ENCODE results near the gene SERPINA10.

The SERPINA10 gene

DNA sequence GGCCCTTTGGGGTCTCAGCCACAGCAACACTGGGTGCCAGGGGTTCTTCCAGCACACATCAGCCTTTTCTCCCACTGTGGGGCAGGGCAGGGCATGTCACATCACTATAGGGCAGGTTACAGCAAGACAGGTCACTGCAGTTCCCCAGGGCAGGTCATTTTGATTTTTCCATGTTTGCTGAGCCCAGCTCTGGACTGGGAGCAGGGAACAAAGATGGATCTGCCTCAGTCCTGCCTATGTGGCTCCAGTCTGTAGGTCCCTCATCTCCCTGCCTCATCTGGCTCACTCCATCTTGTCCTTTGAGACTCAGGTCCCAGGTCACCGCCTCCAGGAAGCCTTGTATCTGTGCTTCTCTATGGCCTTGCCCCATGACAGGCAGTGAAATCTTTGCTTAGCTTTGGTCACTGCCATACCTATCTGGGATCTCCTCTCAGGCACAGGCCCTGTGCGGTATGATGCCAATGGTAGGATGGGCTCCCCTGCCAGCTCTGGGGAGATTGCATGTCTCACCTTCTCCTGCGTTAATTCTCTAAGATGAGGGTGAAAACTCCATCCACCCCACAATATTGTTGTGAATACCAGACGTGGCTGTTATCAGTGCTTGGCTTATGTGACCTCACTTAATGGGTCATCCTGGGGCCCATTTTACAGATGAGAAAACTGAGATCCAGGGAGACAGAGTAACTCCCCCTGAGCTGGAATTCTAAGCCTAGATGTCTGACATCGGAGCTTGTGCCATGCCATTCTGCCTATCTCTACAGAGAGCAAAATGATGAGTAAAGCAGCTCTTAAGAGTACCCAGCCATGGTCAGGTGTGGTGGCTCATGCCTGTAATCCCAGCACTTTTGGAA, 28.6 kb upstream of the SERPINA10 start:
- Mint-ChIP-seq H3K4me1 (no peaks in the 10 kb centered on the region), H3K36me3 (no peaks in the 10 kb centered on the region), H3K9me3 (no peaks in the 10 kb centered on the region), H3K4me3 (no peak overlapping the region), H3K27me3 (peaks cover 4% of the 10 kb centered on the region), H3K27ac (no peak overlapping the region)

DNA sequence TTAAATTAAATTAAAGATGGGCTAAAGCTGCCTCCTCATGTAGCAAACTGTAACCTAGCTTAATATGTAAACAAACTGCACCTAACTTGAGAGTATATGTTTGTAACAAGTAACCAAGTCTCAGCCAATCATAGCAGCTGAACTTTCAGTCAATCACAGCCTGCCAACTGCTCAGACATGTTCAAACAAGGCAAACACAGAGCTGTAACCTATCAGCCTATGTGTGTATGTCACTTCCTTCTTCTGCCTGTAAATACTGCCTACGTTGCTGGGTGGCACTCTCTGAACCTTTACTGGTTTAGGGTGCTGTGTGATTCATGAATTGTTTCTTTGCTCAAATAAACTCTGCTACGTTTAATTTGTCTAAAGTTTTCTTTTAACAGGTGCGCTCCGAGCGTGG, 27.2 kb upstream of the SERPINA10 start:
- Mint-ChIP-seq H3K27me3 (peaks cover 4% of the 10 kb centered on the region), H3K4me1 (no peaks in the 10 kb centered on the region), H3K36me3 (no peaks in the 10 kb centered on the region), H3K4me3 (no peak overlapping the region), H3K9me3 (no peaks in the 10 kb centered on the region), H3K27ac (no peak overlapping the region)

DNA sequence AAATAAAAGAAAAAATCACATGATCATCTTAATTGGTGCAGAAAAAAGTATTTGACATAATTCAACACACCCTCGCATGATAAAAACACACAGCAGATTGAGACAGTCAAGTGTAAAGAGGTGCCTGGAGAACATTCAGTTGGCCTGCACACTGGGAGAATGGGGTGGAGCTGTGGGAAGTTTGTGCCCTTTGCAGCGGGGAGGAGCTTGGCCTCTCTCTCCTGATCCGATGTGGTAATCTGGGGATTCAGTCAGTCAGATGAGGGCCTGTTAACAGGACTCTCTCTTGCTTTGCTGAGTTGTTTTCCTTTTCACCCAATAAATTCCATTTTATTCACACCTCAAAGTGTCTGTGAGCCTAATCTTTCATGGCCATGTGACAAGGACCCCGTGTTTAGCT, 24.2 kb upstream of the SERPINA10 start:
- Mint-ChIP-seq H3K36me3 (no peaks in the 10 kb centered on the region), H3K27ac (no peak overlapping the region)

GRCh38 chr14:94316692-94317091, 23.6 kb upstream of the SERPINA10 start:
- Mint-ChIP-seq H3K27me3 (peaks cover 3% of the 10 kb centered on the region), H3K9me3 (no peaks in the 10 kb centered on the region), H3K4me3 (no peak overlapping the region), H3K36me3 (no peaks in the 10 kb centered on the region), H3K27ac (no peak overlapping the region), H3K4me1 (no peaks in the 10 kb centered on the region)

More for the DNA sequence above, 24.2 kb upstream of the SERPINA10 start:
- Mint-ChIP-seq H3K4me1 (no peaks in the 10 kb centered on the region), H3K27me3 (peaks cover 4% of the 10 kb centered on the region), H3K4me3 (no peak overlapping the region), H3K9me3 (no peaks in the 10 kb centered on the region)

DNA sequence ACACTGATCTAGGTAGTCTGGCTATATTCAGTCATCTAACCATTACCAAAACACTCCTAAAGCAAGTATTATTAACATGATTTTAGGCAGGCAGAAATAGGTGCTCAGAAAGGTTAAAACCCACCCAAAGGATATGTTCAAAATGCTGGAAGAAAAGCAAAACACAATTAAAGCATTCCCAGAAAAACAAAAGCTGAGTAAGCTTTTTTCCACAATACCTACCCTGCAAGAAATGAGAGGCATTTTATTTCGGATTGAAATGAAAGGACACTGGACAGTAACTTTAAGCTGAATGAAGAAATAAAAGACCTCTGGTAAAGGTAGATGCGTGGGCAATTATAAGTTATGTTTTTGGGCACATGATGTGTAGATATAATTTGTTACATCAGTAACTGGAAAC, 21.8 kb upstream of the SERPINA10 start:
- no peaks in the 10 kb centered on the region for H3K36me3 Mint-ChIP-seq
- H3K27ac Mint-ChIP-seq, result no peak overlapping the region
- H3K9me3 Mint-ChIP-seq, result no peaks in the 10 kb centered on the region
- H3K4me1 Mint-ChIP-seq, result no peaks in the 10 kb centered on the region
- peaks cover 1% of the 10 kb centered on the region for H3K27me3 Mint-ChIP-seq
- no peak overlapping the region for H3K4me3 Mint-ChIP-seq

GRCh38 chr14:94313991-94314655, 21.1 kb upstream of the SERPINA10 start:
- Mint-ChIP-seq H3K27ac (no peak overlapping the region), H3K9me3 (peaks cover 2% of the 10 kb centered on the region), H3K27me3 (peaks cover 1% of the 10 kb centered on the region), H3K36me3 (no peaks in the 10 kb centered on the region), H3K4me3 (no peak overlapping the region), H3K4me1 (no peaks in the 10 kb centered on the region)

- H3K36me3 Mint-ChIP-seq, result no peaks in the 10 kb centered on the region
- peaks cover 11% of the 10 kb centered on the region for H3K9me3 Mint-ChIP-seq
- H3K4me1 Mint-ChIP-seq, result no peaks in the 10 kb centered on the region
- H3K27me3 Mint-ChIP-seq, result peaks cover 1% of the 10 kb centered on the region
- no peak overlapping the region for H3K4me3 Mint-ChIP-seq
- no peak overlapping the region for H3K27ac Mint-ChIP-seq
Measured at GRCh38 chr14:94312481-94313246, 19.6 kb upstream of the SERPINA10 start.

- no peak overlapping the region for H3K27ac Mint-ChIP-seq
- H3K4me3 Mint-ChIP-seq, result no peak overlapping the region
- H3K4me1 Mint-ChIP-seq, result no peaks in the 10 kb centered on the region
- no peaks in the 10 kb centered on the region for H3K36me3 Mint-ChIP-seq
- H3K9me3 Mint-ChIP-seq, result peaks cover 16% of the 10 kb centered on the region
- peaks cover 2% of the 10 kb centered on the region for H3K27me3 Mint-ChIP-seq
Measured at GRCh38 chr14:94310248-94310647, 17.2 kb upstream of the SERPINA10 start.

GRCh38 chr14:94309721-94310120, 16.7 kb upstream of the SERPINA10 start:
- H3K36me3 Mint-ChIP-seq, result no peaks in the 10 kb centered on the region

DNA sequence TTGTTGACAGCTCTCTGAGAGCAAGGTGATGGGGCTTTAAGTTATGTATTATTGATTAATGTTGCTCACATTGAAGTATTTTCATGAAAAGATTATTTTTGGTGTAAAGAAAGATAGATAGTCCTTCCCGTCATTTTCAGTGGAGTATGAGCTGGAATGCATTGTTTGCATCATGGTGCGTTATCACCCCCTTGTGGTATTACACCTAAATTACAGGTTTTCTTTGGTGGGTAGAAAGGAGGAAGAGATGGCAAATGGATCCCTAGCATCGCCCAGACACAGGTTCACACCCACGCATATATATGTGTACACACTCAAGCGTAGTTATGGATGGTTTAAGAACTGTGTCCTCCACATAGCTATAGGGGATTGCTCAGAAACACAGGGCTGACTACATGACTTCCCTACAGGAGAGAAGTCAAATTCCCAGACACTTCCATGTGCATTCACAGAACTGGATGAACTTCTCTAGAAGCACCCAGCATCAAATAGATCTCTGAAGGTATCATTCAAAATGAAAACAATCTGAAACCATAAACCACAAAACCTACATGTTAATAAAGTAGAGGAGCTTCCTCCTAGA, 14.4 kb upstream of the SERPINA10 start:
- H3K36me3 Mint-ChIP-seq, result no peaks in the 10 kb centered on the region
- H3K4me1 Mint-ChIP-seq, result no peaks in the 10 kb centered on the region
- H3K4me3 Mint-ChIP-seq, result no peak overlapping the region
- H3K27me3 Mint-ChIP-seq, result peaks cover 2% of the 10 kb centered on the region
- no peak overlapping the region for H3K27ac Mint-ChIP-seq
- H3K9me3 Mint-ChIP-seq, result peaks cover 16% of the 10 kb centered on the region

More at GRCh38 chr14:94309721-94310120, 16.7 kb upstream of the SERPINA10 start:
- Mint-ChIP-seq H3K4me1 (no peaks in the 10 kb centered on the region), H3K27ac (no peak overlapping the region), H3K27me3 (peaks cover 2% of the 10 kb centered on the region), H3K4me3 (no peak overlapping the region), H3K9me3 (peaks cover 16% of the 10 kb centered on the region)

DNA sequence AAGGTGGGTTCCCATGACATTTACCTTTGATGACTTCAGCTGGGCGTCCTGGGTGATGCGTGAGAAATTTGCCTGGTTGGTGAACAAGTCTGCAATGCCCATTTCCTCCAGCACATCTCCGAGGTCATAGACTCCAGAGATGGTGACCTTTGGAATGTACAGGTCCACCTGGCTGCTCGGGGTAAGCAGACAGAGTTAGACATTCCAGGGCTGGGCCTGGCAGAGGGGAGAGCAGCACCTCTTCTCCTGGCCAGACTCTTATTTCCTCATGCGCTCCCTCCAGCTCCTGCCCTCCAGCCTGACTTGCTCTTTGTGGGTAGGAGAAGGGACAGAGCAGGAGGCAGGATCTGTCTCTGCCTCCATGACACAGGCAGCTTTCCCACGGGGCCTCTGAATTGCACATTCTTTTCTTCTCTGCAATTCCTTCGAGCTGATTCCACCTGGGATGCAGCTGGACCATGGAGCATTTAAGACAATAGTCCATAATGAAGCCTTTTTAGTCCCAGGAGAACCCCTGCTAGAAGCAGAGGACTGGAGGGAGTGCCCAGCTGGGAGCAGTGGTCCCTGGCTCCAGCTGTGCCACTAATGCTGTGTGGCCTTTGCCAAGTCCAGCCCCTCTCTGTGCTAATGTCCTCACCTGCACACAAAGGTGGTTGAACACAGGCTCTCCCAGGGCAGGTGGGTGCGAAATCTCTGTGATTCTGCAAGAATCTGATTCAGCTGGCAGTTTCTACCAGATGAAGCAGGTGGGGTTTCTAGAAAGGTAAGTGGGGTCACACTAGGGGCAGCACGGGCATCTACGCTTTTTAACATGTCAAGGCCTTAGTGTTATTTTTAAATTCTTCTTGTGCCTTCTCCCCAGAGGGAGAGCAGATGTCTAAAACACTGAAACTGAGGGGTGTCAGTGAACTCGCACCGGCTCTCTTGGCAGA, 13.2 kb upstream of the SERPINA10 start:
- Mint-ChIP-seq H3K9me3 (peaks cover 16% of the 10 kb centered on the region), H3K27ac (no peak overlapping the region), H3K27me3 (peaks cover 2% of the 10 kb centered on the region), H3K4me3 (no peak overlapping the region), H3K4me1 (no peaks in the 10 kb centered on the region), H3K36me3 (no peaks in the 10 kb centered on the region)

DNA sequence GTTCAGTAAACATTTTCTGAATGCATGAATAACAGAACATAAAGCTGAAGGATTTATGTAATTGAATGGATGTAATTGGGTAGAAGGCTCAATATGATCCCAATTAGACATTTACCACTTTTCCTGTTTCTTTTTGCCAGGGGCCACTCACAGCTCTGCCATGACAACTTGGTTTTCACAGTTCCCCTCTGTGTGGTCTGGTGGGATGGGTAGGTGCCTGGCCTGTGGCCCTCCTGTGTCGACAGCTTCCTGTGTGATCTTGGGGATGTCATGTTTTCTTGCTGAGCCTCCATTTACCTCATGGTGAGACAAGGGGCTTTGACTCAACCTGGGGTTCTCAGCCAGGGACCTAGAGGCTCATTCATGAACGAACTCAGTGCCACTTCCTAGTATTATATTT, 12.6 kb upstream of the SERPINA10 start:
- H3K4me3 Mint-ChIP-seq, result no peak overlapping the region
- H3K9me3 Mint-ChIP-seq, result peaks cover 16% of the 10 kb centered on the region
- H3K4me1 Mint-ChIP-seq, result no peaks in the 10 kb centered on the region
- H3K27ac Mint-ChIP-seq, result no peak overlapping the region
- H3K27me3 Mint-ChIP-seq, result peaks cover 2% of the 10 kb centered on the region
- H3K36me3 Mint-ChIP-seq, result no peaks in the 10 kb centered on the region

GRCh38 chr14:94304243-94304642, 11.2 kb upstream of the SERPINA10 start:
- H3K4me1 Mint-ChIP-seq, result no peaks in the 10 kb centered on the region
- H3K4me3 Mint-ChIP-seq, result no peak overlapping the region
- no peaks in the 10 kb centered on the region for H3K36me3 Mint-ChIP-seq
- peaks cover 2% of the 10 kb centered on the region for H3K27me3 Mint-ChIP-seq
- H3K27ac Mint-ChIP-seq, result no peak overlapping the region
- H3K9me3 Mint-ChIP-seq, result peaks cover 15% of the 10 kb centered on the region

GRCh38 chr14:94303111-94303510, 10.0 kb upstream of the SERPINA10 start:
- Mint-ChIP-seq H3K27ac (no peak overlapping the region), H3K4me1 (no peaks in the 10 kb centered on the region), H3K27me3 (peaks cover 7% of the 10 kb centered on the region), H3K9me3 (peaks cover 9% of the 10 kb centered on the region), H3K36me3 (no peaks in the 10 kb centered on the region), H3K4me3 (no peak overlapping the region)

- Mint-ChIP-seq H3K9me3 (no peaks in the 10 kb centered on the region), H3K4me1 (no peaks in the 10 kb centered on the region), H3K27me3 (peaks cover 8% of the 10 kb centered on the region), H3K4me3 (no peak overlapping the region), H3K36me3 (no peaks in the 10 kb centered on the region), H3K27ac (no peak overlapping the region)
Measured at GRCh38 chr14:94298130-94298529, 5.1 kb upstream of the SERPINA10 start.
